ENCODE data around the gene SIRT7.

Gene SIRT7, protein sequence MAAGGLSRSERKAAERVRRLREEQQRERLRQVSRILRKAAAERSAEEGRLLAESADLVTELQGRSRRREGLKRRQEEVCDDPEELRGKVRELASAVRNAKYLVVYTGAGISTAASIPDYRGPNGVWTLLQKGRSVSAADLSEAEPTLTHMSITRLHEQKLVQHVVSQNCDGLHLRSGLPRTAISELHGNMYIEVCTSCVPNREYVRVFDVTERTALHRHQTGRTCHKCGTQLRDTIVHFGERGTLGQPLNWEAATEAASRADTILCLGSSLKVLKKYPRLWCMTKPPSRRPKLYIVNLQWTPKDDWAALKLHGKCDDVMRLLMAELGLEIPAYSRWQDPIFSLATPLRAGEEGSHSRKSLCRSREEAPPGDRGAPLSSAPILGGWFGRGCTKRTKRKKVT

DNA sequence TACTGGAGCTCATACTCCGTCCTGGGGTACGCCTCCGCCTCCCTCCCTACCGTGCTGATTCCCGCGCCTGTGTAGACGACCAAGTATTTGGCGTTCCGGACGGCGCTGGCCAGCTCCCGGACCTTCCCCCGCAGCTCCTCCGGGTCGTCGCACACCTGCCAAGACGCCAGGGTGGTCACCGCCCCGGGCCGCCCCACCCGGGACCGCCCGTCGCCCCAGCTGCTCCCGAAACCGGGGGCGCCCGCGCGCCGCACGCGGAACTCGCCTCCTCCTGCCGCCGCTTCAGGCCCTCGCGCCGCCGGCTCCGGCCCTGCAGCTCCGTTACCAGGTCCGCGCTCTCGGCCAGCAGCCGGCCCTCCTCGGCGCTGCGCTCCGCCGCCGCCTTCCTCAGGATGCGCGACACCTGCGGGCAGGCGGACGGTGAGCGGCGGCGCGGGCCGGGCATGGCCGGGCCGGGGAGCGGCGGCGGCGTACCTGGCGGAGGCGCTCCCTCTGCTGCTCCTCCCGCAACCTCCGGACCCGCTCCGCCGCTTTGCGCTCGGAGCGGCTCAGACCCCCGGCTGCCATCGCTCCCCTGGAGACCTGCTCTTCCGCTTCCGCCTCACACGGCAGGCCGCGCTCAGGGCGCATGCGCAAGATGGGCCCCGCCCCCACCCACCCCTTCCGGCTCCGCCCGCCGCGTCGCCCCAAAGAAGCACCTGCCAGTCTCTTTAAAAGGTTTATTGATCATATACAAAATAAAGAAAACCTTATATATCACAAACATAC is at the start of gene SIRT7:
SIRT7 (minus strand) TSS at position 612 of the 768 bp plus-strand sequence; CDS start at position 567, 45 bp downstream.
- FAIRE-seq, result no peak

DNA sequence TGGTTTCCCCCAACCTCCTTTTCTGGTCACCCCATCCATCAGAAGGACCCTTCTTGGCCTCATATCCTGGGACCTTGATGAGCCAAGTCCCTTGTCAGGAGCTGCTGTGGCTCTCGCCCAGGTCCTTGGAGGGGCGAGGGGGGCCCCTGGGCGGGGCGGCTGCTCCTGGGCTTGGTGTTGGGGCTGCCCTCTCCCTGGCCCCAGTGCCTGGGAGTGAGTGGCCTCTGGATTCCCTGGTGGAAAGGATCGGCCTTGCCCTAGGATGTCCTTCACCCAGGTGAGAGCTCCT is 49.2 kb upstream of the SIRT7 start:
- no peak for FAIRE-seq

DNA sequence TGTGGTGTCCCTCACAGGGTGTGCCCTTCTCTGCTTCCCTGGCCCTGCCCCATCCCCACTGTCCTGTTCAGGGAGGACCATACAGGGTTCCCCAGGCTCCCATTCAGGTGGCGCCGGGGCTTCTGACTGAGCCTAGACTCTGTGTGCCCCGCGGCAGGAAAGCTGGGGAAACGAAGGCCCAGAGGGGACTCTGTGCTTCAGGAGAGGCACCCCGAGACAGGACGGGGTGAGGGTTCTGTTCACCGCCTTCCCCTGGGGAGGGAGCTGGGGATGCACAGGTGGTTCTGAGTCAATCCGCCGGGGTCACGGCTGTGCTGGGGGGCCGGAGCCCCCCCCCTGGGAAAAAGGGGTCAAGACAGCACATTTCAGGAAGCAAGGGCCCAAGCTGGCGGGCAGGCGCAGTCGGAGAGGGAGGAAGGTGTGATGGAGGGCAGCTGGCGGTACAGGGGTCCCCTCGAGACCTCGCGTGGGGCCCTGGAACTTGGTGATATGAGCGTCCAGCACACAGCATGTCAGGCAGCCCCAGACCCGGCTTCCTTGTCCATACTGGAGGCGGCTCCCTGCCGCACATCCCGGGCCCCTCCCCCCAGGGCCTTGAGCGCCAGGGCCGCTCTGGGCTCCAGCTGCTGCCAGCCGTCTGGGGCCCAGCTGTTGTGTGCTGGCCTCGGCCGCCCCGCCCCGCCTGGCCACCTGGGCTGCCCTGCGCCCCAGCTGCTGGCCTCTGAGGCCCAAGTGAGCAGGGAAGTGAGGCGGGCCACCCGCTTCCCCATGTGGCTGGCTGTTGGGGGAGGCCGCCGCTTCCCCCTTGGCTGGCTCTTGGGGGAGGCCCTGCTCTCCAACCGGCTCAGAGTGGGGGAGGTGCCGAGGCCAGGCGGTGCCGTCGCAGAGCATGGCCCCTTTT is 48.6 kb upstream of the SIRT7 start:
- FAIRE-seq, result no peak

DNA sequence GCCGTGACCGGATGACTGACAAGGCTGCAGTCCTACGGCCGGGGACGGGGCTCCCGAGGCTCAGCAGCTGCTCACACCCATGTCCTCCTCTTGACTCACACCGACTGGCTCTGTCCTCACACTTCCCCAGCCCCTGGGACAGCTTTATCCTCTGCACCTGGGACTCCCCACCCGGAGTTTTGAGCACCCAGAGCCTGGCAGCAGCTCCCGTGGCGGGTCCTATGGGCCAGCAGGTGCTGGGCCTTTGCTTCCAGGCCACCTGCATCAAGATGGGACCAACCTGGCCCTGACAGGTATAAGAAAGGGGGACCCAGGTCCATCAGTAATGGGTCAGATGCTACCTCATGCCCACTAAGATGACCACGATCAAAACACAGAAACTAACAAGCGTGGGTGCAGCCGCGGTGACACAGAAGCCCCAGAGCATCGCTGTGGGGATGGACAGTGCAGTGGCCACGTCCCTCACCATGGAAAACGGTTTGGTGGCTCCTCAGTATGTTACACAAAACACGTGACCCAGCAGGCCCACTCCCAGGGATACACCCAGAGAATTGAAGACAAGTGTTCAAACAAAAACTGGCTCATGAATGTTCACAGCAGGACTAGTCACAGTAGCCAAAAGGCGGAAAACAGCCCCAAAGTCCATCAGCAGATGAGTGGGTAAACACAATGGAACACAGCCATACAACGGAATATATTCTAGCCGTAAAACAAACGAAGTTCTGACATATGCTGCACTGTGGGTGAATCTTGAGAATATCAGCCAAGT is 46.3 kb upstream of the SIRT7 start:
- no peak for FAIRE-seq

DNA sequence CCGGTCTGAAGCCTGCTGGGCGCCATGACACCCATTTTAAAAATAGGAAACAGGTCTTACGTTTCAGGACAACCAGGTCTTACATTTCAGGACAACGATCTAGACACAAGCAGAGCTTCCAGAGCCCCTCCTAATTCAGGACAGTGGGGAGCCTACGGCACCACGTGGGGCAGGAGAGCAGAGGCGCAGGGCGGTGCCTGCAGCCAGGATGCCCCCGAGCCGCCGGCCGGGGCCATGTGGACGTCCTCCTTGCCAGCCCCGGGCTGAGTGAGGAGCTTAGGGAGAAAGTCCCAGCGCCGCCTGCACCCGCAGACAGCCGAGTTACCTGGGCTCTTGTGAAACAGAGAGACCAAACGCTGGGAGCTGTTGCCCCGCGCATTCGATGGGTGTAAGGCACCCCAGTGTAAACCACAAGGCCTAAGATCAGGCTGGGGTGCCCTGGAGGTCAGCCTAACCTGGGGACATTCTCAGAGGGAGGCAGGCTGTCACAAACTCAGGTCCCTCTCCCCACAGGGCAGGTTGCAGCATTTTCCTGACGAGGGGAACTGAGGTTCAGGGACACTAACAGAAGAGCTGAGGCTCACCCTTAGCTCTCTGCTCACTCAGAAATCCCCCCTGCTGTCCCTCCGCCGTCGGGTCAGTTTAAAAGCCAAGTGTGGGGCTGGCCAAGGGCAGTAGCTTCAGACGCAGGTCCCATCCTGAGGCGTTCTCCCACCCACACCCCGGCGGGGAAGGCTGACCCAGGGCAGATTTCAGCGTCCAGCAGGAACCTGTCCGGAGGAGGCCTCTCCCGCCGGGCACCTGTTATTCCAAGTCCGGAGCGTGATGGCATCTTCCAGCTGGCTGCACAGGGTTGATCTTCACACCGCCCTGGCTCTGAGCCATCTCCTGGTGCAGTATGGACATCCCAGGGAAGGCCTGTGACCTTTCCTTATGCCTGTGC is 44.8 kb upstream of the SIRT7 start:
- no peak for FAIRE-seq

DNA sequence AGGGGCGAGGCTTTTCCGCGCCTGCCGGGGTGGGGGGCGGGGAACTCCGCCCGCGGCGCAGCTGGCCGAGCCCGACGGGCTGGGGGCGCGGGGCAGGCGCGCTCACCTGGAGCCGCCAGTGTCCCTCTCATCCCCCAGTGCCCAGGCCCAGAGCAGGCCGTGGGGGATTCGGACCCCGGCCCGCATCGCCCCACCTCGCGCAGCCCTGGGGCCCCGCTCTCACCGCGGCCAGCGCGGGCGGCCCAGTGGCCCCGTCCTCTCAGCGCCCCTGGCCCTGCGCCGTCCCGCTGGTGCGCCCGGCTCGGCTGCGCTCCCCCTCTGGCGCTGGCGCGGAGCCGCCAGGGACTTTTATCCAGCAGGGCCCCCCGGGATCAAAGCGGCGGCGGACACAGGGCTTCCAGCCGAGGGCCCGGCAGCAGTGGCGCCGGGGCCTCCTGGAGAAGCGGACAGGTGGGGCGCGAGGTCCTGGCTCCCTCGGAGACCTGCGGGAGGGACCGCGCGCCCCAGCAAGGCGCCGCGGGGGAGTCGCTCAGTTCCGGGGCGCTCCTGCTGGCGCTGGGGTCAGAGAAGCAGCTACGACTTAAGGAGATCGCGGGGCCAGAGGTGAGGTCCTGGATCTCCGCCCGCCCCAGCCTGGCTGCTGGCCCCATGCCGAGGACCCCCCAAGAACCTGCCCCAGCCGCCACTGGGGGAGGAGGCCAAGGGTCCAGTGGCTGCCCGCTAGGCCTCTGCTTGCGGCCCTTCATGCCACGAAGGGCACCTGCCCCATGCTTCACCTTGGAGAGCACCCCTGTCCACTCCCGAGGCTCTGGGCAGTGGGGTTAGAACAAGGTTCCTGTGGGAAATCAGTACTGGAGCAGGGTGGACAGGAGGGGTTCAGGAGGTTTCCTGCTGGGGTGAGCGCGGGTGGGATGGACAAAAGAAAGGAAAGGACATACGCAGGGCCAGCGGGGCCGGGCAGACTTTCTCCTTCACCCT is 43.8 kb upstream of the SIRT7 start:
- no peak for FAIRE-seq

DNA sequence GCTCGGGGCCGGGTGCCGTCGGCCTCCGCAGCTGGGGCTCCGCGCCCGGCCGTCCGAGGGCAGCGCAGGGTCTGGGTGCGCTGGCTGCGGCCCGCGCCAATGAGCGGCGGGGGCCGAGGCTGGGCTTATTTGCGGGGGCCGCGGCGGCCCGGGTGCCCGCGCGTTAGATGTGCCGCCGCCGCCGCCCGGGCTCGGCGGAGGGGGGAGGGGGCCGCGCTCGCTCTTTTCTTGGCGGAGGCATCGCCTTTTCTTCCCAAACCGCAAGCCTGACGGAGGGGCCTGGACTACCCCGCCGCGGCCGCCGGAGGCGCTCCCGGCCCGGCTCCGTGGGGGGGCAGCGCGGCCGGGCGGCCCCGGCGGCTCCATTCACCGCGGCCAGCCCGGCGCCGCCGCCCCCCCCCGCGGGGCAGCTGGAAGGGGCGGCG is 43.1 kb upstream of the SIRT7 start, which contains the start of gene NOTUM:
NOTUM (minus strand) TSS at position 101 of the 425 bp plus-strand sequence. CDS start 278 bp downstream, outside the sequence.
- no peak for FAIRE-seq

DNA sequence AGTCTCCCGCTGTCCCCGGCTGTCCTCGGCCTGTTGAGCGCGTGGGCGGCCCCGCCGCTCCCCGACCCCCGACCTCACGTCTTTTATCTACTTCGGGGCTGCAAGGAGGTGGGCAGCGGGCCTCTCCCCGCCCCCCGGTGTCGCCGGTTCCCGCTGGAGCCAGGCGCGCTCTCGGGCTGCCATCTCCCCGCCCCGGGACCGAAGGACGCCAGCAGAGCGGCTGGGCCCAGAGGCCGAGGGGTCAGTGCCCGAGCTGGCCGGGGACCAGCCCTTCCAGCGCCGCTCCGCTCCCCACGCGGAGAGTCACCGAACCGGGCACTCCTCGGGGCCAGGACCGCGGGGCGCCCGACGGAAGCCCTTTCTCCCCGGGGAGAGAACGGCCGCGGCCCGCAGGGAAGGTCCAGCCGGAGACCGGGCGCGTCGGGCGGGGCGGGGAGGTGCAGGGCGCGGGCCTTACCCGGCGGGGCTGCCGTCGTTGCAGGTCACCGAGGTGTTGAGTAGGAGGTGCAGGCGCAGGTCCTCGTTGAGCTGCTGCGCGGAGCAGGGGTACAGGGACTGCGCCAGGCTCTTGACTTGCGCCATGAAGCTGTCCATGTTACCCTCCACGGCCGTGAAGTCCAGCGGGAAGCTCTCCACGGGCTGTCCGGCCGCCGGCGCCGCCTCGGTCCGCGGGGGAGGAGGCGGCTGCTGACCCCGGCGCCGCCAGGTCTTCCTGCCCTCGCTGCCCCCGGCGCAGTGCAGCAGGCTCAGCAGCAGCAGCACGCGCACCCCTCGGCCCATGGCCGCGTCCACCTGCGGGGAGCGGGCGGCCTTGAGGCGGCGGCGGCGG is 42.4 kb upstream of the SIRT7 start:
- FAIRE-seq, result no peak

DNA sequence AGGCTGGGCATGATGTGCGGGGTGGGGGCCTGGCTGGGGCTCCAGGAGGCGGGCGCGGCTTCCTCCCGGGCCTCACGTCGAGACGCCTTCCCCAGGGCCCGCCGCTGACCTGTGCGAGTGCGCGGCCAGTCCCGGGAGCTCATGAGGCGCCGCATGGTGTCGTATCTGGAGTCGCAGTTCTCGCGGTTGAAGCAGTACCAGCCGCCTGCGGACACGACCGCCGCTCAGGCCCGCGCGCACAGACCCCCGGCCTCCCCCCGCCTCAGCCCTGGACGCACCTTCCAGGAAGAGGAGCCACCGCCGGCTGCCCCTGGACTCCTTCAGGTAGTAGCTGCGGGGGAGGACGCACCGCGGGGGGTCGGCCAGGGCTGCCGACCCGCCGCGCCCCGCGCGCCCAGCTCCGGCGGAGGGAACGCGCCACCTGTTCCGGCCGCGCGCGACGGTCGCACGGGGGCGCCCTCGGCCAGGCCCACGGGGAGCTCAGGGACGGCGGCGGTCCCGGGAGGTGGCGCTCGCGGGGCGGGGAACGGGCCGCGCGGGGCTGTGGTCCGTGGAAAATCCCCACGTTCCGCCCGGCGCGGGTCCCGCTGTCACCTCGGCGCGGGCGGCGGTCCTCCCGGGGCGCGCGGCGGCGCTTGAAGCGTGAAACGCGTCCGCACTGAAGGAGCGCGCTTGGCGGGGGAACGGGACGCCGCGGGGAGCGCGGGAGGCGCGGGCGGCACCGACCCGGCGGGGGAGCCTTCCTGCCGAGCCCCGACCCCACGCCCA is 41.6 kb upstream of the SIRT7 start:
- FAIRE-seq, result no peak

DNA sequence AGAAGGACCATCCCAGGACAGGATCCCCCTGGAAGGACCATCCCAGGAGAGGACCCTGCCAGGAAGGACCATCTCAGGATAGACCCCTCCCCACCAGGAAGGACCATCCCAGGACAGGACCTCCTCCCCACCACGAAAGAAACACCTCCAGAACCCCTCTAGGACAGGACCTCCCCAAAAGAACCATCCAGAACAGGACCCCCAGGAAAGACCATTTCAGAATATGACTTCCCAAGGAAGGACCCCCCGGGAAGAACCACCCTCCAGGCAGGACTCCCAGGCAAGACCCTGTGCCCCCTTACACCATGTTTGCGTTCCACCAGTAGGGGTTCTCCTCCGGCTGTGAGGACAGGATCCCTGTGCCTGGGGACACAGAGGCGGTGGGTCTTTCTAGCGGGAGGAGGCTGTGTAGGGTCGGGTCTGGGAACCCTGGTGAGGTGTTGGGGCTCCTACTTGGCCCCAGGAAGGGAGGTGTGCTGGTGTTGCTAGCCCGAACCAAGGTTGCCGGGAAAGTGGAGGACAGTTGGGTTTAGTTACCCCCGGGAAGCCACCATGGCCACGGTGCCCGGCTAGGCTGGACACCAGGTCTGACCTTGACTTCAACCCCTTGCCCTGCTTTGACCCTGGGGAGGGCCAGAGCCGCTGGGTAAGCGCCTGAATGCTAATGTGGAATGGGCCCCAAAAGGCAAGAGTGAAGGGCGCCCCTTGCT is 40.8 kb upstream of the SIRT7 start:
- no peak for FAIRE-seq

DNA sequence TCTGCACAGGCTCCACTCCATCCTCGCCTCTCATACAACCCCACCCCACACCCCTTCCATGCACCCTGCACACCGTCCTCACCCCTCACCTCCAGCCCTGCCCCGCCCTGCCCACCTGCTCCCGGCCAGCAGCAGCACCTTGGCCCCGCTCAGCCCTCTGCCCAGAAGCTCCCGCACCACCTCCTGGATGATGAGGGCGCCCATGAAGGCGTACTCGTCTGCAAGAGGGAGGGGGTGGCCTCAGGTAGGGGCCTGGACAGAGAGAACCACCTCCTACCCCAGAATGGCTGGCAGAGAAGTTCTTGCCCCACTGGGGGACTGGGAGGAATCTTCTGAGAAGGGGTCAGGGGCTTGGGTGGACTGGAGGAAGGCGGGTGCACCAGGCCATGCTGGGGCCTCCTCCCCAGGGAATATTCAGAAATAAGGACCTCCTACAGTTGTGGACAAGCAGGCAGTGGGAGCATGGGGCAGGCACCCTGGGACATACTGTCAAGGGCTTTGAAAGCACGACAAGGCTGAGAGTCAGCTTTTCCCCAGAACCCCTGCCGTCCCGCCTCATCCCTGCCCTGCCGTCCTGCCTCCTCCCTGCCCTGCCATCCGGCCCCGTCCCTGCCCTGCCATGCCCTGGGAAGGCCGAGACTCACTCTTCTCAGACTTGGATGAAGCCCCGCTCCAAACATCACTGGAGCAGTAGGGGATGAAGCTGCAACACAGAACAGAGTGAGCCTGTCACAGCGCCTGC is 39.9 kb upstream of the SIRT7 start:
- no peak for FAIRE-seq

DNA sequence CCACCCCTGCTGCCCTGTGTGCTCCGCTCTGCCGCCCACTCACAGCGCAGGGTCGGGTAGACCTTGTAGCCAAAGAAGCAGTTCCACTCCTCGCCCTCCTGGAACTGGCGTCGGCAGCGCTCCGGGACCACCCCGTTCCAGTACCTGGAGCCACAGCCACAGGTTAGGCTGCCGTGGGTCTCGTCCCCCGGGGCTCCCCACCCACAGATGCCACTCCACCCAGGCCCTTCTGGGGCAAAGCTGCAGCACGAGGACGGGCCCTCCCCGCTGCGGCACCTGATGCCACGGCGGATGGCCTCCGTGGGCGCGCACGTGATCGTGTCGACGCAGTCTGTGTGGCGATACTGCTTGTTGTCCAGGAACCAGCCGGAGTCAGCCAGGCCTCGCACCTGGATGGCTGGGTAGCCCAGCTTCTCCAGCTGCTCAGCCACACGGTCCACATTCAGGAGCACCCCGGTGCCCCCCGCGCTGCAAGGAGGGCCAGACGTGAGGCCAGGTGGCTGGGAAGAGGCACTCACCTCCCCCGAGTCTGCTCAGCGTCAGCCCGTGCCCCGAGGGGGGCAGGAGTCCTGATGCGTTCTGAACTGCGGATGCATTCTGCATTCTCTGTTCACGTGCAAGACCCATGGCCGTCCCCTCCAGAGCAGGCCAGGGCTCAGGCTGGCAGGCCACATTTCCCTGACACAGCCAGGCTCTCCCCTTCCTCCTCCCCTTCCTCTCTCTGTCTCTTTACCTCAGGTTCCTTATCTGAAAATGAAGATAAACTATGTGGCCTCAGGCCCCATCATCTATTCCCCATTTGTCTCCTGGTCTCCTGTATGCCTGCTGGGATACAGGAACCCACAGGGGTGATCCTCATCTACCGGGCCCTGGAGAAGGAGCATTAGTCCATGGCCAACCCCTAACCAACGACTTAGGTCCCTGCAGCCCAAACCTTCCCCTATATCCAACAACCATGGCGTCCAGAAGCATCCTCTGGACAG is 38.9 kb upstream of the SIRT7 start:
- no peak for FAIRE-seq

DNA sequence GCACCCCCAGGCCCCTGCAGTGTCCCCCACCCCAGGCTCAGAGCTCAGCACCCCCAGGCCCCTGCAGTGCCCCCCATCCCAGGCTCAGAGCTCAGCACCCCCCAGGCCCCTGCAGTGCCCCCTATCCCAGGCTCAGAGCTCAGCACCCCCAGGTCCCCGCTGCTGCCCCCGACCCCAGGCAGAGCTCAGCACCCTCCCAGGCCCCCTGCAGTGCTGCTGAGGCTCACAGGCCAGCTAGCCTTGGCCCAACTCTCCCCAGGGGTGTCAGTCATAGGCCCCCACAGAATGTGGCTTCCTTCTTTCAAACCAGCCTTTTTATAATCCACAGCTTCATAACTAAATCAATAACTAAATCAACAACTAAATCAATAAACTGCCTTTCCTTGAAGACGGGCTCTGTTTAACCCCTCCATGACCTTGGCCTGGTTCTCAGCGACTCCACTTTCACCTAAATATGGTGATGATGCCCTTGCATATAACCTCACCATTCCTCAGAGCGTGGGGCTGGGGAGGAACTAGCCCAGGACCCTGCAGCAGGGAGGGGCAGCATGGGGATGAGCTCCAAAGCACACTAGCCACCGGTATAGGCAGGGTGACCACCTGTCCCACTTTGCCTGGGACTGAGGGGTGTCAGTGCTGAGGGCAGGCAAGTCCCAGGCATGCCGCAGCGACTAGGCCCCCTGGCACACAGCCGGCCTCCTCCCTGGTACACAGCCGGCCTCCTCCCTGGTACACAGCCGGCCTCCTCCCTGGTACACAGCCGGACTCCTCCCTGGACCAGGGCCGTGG is 38.0 kb upstream of the SIRT7 start:
- FAIRE-seq, result no peak

DNA sequence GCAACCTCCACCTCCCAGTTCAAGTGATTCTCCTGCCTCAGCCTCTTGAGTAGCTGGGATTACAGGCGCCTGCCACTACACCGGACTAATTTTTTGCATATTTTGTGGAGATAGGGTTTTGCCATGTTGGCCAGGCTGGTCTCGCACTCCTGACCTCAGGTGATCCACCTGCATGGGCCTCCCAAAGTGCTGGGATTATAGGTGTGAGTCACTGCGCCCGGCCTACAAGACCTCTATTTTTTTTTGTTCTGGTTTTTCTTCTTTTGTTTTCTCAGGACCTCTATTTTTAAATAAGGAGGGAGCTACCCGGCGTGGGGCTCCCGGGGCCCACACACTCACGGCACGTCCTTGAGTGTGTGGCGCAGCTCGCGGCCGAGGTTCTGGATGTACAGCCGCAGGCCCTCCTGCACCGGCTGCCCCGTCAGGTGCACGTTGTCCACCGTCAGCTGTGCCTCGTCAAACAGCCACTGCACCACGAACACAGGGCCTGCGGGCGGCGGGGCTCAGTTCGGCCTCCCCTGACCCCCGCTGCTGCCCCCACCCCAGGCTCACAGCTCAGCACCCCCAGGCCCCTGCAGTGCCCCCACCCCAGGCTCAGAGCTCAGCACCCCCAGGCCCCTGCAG is 37.2 kb upstream of the SIRT7 start:
- FAIRE-seq, result no peak
